Adrenal gland (tissue), 5 donors: ENCODE data around the gene FHOD3.

Experiments
- CTCF ChIP-seq, 6 experiments: fragments of 450-650 bp in 4 of 6; fragments of 200-600 bp in 2 of 6; sonication (generic) in 1 of 6; IDR thresholded peaks; 1 replicate in 5 of 6; 2 replicates in 1 of 6; pipeline versions ENCODE4 v1.5.1 to v1.8.0; 2016 to 2021; ENCODE audit warnings: antibody characterized with exemption in 6 of 6, mild to moderate bottlenecking in 2 of 6, moderate library complexity in 1 of 6
- POLR2A ChIP-seq, 2 donors: fragments of 450-650 bp; IDR thresholded peaks; one replicate each; pipeline ENCODE4 v1.6.1; 2017; ENCODE audit warnings: antibody characterized with exemption in 2 of 2, mild to moderate bottlenecking in 2 of 2, moderate library complexity in 1 of 2
- donor health status: DM: no; HTN: no; CAD: no.

GRCh38 chr18:36576339-36576738 lies 278.8 kb downstream of the FHOD3 start:
- no peak for TF ChIP-seq POLR2A (IDR thresholded peaks at IDR 0.05)
- TF ChIP-seq CTCF (IDR thresholded peaks at IDR 0.05), result no peak
